Measurements from ENCODE around the gene CFB.
"Not testable (repeated sequence)": the region's sequence is repeated elsewhere in the genome, so short reads cannot be mapped to it uniquely, and the experiment has no call there.

Gene CFB

DNA sequence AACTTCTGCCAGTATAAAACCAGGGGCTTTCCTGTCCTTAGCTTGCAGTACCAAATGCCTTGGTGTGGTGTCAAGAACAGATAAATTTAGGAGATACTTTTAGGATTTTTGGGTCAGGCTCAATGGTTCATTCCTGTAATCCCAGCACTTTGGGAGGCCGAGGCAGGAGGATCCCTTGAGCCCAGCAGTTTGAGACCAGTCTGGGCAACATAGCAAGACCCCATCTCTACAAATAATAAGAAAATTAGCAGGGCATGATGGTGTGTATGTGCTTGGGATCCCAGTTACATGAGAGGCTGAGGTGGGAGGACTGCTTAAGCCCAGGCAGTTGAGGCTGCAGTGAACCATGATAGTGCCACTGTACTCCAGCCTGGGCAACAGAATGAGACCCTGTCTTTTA is 40.9 kb upstream of the CFB start:
- no peak for DNase-seq (ENCODE audit: low read depth)
- TF ChIP-seq, protein P1, sequence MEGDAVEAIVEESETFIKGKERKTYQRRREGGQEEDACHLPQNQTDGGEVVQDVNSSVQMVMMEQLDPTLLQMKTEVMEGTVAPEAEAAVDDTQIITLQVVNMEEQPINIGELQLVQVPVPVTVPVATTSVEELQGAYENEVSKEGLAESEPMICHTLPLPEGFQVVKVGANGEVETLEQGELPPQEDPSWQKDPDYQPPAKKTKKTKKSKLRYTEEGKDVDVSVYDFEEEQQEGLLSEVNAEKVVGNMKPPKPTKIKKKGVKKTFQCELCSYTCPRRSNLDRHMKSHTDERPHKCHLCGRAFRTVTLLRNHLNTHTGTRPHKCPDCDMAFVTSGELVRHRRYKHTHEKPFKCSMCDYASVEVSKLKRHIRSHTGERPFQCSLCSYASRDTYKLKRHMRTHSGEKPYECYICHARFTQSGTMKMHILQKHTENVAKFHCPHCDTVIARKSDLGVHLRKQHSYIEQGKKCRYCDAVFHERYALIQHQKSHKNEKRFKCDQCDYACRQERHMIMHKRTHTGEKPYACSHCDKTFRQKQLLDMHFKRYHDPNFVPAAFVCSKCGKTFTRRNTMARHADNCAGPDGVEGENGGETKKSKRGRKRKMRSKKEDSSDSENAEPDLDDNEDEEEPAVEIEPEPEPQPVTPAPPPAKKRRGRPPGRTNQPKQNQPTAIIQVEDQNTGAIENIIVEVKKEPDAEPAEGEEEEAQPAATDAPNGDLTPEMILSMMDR (conservative IDR thresholded peaks at IDR 0.05; ENCODE audit: low read length): no peak
- H3K4me3 ChIP-seq (ENCODE audit: low read length): no peak overlapping the region

DNA sequence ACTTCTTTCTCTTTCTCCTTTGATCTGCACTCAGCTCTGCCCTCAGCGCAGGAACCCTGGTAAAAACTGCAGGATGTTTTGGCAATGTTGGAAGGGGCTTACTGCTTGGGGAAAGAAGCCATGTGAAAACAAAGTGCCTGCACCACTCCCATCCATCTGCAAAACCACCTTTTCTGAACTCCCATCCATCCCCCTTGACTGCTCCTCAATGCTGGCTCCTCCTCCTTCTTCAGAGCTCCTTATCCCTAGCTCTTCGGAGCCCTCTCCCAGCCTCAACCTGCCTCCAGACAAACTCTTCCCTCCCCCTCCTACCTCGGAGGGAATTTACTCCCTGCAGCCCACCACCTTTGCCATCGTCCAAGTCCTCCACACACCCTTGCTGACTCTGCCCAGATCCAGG is 39.8 kb upstream of the CFB start:
- no peak overlapping the region for H3K4me3 ChIP-seq (ENCODE audit: low read length)
- DNase-seq (ENCODE audit: low read depth): no peak
- TF ChIP-seq, protein P1 (conservative IDR thresholded peaks at IDR 0.05; ENCODE audit: low read length): no peak

DNA sequence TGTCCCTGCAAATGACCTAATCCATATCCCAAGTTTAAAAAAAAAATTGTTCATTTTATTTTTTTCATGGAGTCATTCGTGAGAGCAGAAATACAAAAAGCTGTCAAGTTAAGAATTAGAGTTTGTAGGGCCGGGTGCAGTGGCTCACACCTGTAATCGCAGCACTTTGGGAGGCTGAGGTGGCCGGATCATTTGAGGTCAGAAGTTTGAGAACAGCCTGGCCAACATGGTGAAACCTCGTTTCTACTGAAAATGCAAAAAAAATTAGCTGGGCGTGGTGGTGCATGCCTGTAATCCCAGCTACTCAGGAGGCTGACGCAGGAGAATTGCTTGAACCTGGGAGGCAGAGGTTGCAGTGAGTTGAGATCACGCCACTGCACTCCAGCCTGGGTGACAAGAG is 39.2 kb upstream of the CFB start:
- H3K4me3 ChIP-seq (ENCODE audit: low read length); DNase-seq (ENCODE audit: low read depth): not testable (repeated sequence)

DNA sequence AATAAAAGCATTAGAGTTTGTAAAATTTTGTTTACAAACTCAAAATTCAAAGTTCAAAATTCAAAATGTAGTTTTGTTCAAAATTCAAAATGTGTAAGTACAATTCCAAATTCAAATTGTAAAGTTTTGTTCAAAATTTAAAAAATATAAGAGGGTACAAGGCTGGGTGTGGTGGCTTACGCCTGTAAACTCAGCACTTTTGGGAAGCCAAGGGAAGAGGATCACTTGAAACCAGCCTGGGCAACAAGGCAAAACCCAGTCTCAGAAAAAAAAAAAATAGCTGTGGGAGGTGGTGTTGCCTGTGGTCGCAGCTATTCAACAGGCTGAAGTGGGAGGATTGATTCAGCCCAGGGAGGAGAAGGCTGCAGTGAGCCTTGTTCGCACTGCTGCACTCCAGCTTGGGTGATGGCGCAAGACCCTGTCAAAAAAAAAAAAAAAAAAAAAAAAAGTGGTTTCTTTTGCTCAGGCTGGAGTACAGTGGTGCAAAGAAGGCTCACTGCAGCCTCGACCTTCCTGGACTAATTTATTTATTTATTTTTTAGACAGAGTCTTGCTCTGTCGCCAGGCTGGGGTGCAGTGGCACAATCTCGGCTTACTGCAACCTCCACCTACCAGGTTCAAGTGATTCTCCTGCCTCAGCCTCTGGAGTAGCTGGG is 38.6 kb upstream of the CFB start:
- peak; percentile 85 for DNase-seq (ENCODE audit: low read depth)
- TF ChIP-seq, protein P1 (conservative IDR thresholded peaks at IDR 0.05; ENCODE audit: low read length): no peak

DNA sequence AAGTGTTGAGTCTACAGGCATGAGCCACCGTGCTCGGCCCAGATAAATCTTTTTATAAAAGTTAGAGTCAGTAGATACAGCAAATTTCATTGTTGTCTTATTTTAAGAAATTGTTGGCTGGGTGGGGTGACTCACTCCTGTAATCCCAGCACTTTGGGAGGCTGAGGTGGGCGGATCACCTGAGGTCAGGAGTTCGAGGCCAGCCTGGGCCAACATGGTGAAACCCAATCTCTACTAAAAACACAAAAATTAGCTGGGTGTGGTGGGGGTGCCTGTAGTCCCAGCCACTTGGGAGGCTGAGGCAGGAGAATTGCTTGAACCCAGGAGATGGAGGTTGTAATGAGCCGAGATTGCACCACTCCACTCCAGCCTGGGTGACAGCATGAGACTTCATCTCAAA is 37.6 kb upstream of the CFB start:
- H3K4me3 ChIP-seq (ENCODE audit: low read length); DNase-seq (ENCODE audit: low read depth): not testable (repeated sequence)

More for the DNA sequence above, 38.6 kb upstream of the CFB start:
- H3K4me3 ChIP-seq (ENCODE audit: low read length): no peak overlapping the region

DNA sequence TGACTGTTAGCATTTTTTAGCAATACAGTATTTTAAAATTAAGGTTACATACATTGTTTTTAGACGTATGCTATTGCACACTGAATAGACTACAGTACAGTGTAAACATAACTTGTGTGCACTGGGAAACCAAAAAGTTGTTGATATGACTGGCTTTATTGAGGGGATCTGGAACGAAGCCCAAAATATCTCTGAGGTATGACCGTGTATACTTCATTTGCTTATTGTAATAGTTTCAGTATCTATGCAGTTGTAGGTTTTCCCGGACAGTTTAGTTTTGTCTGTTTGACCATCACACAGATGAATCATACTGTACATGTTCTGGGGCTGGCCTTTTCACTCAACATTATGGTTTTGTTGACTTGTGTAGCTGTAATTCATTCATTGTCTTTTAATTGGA is 37.1 kb upstream of the CFB start:
- H3K4me3 ChIP-seq (ENCODE audit: low read length): no peak overlapping the region
- TF ChIP-seq, protein P1 (conservative IDR thresholded peaks at IDR 0.05; ENCODE audit: low read length): no peak
- DNase-seq (ENCODE audit: low read depth): peak; percentile 14

DNA sequence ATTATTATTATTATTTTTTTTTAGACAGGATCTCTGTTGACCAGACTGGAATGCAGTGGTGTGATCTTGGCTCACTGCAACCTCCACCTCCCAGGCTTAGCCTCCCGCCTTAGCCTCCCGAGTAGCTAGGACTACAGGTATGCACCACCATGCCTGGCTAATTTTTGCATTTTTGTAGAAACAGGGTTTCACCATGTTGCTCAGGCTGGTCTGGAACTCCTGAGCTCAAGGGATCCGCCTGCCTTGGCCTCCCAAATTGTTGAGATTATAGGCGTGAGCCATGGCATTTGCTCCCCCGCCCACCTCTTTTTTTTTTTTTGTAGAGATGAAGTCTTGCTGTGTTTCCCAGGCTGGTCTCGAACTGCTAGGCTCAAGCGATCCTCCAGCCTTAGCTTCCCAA is 36.6 kb upstream of the CFB start:
- H3K4me3 ChIP-seq (ENCODE audit: low read length); DNase-seq (ENCODE audit: low read depth): not testable (repeated sequence)

DNA sequence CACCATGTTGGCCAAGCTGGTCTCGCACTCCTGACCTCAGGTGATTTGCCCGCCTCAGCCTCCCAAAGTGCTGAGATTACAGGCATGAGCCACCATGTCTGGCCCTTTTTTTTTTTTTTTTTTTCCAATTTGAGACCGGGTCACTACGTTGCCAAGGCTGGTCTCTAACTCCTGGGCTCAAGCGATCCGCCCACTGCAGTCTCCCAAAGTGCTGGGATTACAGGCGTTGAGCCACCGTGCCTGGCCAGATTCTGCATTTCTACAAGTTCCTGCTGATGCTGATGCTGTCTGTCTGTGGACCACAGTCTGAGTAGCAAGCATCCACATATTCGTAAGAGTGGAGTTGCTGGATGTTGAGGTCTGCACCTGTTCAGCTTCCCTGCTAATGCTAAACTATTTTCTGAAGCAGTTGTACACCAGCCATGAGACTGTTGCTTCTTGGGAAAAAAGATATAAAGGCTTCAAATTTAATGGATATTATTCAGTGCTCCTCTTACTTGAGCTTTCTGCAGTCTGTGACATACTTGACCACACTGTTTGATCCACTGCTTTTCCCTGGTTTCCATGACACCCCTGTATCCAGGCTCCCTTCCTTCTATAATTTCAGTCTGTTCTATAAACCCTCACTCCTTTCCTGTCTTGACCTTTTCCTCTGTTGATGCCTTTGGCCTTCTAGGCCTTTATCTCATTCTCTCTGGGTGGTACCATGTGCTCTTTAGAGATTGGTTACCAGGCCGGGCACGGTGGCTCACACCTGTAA is 33.9 kb upstream of the CFB start:
- TF ChIP-seq, protein P1 (conservative IDR thresholded peaks at IDR 0.05; ENCODE audit: low read length): no peak
- no peak for DNase-seq (ENCODE audit: low read depth)
- no peak overlapping the region for H3K4me3 ChIP-seq (ENCODE audit: low read length)

Data from AG10803 (cell line).